HG03521 (cell line): ENCODE data around the gene AUTS2.

Experiments
- ATAC-seq: cut with Tn5 transposase; IDR thresholded peaks from one replicate; pipeline ENCODE4 v1.9.1; 2021; ENCODE audit warnings: mild to moderate bottlenecking, moderate library complexity; ENCODE audit not compliant: unreplicated experiment

AUTS2 gene

GRCh38 chr7:69751026-69751425, 152.8 kb downstream of the AUTS2 start:
- ATAC-seq = no peak

- ATAC-seq = no peak
Measured at GRCh38 chr7:69753981-69754380, 155.7 kb downstream of the AUTS2 start.

- ATAC-seq = no peak
Measured at GRCh38 chr7:69754476-69754875, 156.2 kb downstream of the AUTS2 start.

GRCh38 chr7:69756235-69756634, 158.0 kb downstream of the AUTS2 start:
- ATAC-seq = no peak

GRCh38 chr7:69757528-69757927, 159.3 kb downstream of the AUTS2 start:
- ATAC-seq = no peak

GRCh38 chr7:69757981-69758430, 159.7 kb downstream of the AUTS2 start:
- no peak for ATAC-seq

GRCh38 chr7:69759373-69759772, 161.1 kb downstream of the AUTS2 start:
- no peak for ATAC-seq

GRCh38 chr7:69761290-69761922, 163.1 kb downstream of the AUTS2 start:
- no peak for ATAC-seq

GRCh38 chr7:69762821-69763352, 164.6 kb downstream of the AUTS2 start:
- ATAC-seq = no peak

GRCh38 chr7:69763513-69763912, 165.2 kb downstream of the AUTS2 start:
- ATAC-seq = no peak

- ATAC-seq = no peak
Measured at GRCh38 chr7:69764147-69764546, 165.9 kb downstream of the AUTS2 start.

GRCh38 chr7:69764681-69765080, 166.4 kb downstream of the AUTS2 start:
- ATAC-seq = no peak

GRCh38 chr7:69765879-69766278, 167.6 kb downstream of the AUTS2 start:
- no peak for ATAC-seq

- no peak for ATAC-seq
Measured at GRCh38 chr7:69768986-69769595, 170.8 kb downstream of the AUTS2 start.

- no peak for ATAC-seq
Measured at GRCh38 chr7:69769826-69770225, 171.6 kb downstream of the AUTS2 start.

GRCh38 chr7:69770613-69771012, 172.3 kb downstream of the AUTS2 start:
- ATAC-seq = no peak

GRCh38 chr7:69772718-69773436, 174.6 kb downstream of the AUTS2 start:
- ATAC-seq = no peak

GRCh38 chr7:69773535-69774225, 175.4 kb downstream of the AUTS2 start:
- ATAC-seq = no peak

- no peak for ATAC-seq
Measured at GRCh38 chr7:69775231-69775771, 177.0 kb downstream of the AUTS2 start.

GRCh38 chr7:69776611-69777010, 178.3 kb downstream of the AUTS2 start:
- no peak for ATAC-seq

- ATAC-seq = peak; percentile 60
Measured at GRCh38 chr7:69778138-69778537, 179.9 kb downstream of the AUTS2 start.
